PC-9 (cell line): ENCODE data around the gene THAP7. TPM values are rescaled to one million over a fixed set of nuclear protein-coding genes. Genes with fewer than 3 reads are reported as not detected.
A peak's percentile ranks its signal among the peaks of the same experiment; 100 is the strongest.

Experiments
- BruUV-seq: library from RNA; stranded (reverse); fragments of 400-500 nt; replicated peaks from 2 replicates; lab custom pipeline; 2021; lab: Mats Ljungman, UMichigan
- CTCF ChIA-PET: fragments of 300-600 bp; sonication (Branson Sonifier 250); formaldehyde crosslinking; loops from one replicate; lab custom pipeline; 2022; ENCODE audit warnings: antibody characterized with exemption; lab: Charles Lee
- POLR2A ChIA-PET: fragments of 300-600 bp; sonication (Branson Sonifier 250); formaldehyde crosslinking; loops from one replicate; lab custom pipeline; 2022; ENCODE audit warnings: antibody characterized with exemption; ENCODE audit not compliant: unreplicated experiment; lab: Charles Lee
- DNase-seq, 2 experiments: peaks; one replicate each; pipeline versions ENCODE4 v3.0.0 to v3.0.0-alpha.2; 2015 to 2022; ENCODE audit warnings: mixed read lengths in 1 of 2
- H2AFZ ChIP-seq: fragments of 200-600 bp; sonication (generic); 2 replicates; pipeline ENCODE4 v1.8.1; 2017; ENCODE audit warnings: antibody characterized with exemption
- H3F3A ChIP-seq: fragments of 200-600 bp; sonication (generic); 2 replicates; pipeline ENCODE4 v1.8.1; 2017; ENCODE audit warnings: antibody characterized with exemption, mild to moderate bottlenecking, low read depth; ENCODE audit not compliant: insufficient read depth
- H3K27ac ChIP-seq: fragments of 200-600 bp; sonication (generic); 2 replicates; pipeline ENCODE4 v1.6.1; 2016; ENCODE audit warnings: mixed run types
- H3K27me3 ChIP-seq: fragments of 200-600 bp; sonication (generic); 2 replicates; pipeline ENCODE4 v1.6.1; 2016; ENCODE audit warnings: low read depth, mixed run types; ENCODE audit not compliant: insufficient read depth
- H3K36me3 ChIP-seq: fragments of 200-600 bp; sonication (generic); 2 replicates; pipeline ENCODE4 v1.6.1; 2016; ENCODE audit warnings: low read depth, mixed run types
- H3K4me1 ChIP-seq: fragments of 200-600 bp; sonication (generic); replicated peaks from 2 replicates; pipeline ENCODE4 v1.6.1; 2016; ENCODE audit warnings: mixed run types; ENCODE audit not compliant: insufficient read depth
- H3K4me2 ChIP-seq: fragments of 200-600 bp; sonication (generic); 2 replicates; pipeline ENCODE4 v1.6.1; 2017; ENCODE audit warnings: mixed run types
- H3K4me3 ChIP-seq: fragments of 200-600 bp; sonication (generic); 2 replicates; pipeline ENCODE4 v1.6.1; 2016; ENCODE audit warnings: mixed run types
- H3K79me2 ChIP-seq: fragments of 200-600 bp; sonication (generic); 2 replicates; pipeline ENCODE4 v1.6.1; 2017; ENCODE audit warnings: low read depth, mixed run types
- H3K9me2 ChIP-seq: fragments of 200-600 bp; sonication (generic); 2 replicates; pipeline ENCODE4 v1.8.1; 2017; ENCODE audit warnings: mild to moderate bottlenecking; ENCODE audit not compliant: insufficient read depth
- H3K9me3 ChIP-seq: fragments of 200-600 bp; sonication (generic); 2 replicates; pipeline ENCODE4 v1.8.1; 2016; ENCODE audit warnings: low read depth; ENCODE audit not compliant: insufficient read depth
- H4K20me1 ChIP-seq: fragments of 200-600 bp; sonication (generic); 2 replicates; pipeline ENCODE4 v1.8.1; 2017; ENCODE audit not compliant: insufficient read depth
- EZH2 ChIP-seq: fragments of 200-600 bp; sonication (generic); IDR thresholded peaks from 2 replicates; pipeline ENCODE4 v1.8.0; 2017; ENCODE audit warnings: antibody characterized with exemption, low read depth
- intact Hi-C: fragments of 100-400 bp; cut with micrococcal nuclease; formaldehyde crosslinking; loops from one replicate; pipeline ENCODE4 v1.10.0; 2022; ENCODE audit not compliant: unreplicated experiment
- total RNA-seq: library from RNA; stranded (reverse); gene quantifications from 2 replicates; pipeline ENCODE4 v1.2.3, GENCODE V29; 2021
- TF ChIP-seq, protein P1 (sequence below): fragments of 200-600 bp; sonication (generic); conservative IDR thresholded peaks from 2 replicates; pipeline ENCODE4 v1.6.1; 2017; ENCODE audit warnings: mixed run types, antibody characterized with exemption, mild to moderate bottlenecking, moderate library complexity

Gene THAP7
- total RNA-seq, 1 experiment from 2014 or later: 17.0 TPM

DNA sequence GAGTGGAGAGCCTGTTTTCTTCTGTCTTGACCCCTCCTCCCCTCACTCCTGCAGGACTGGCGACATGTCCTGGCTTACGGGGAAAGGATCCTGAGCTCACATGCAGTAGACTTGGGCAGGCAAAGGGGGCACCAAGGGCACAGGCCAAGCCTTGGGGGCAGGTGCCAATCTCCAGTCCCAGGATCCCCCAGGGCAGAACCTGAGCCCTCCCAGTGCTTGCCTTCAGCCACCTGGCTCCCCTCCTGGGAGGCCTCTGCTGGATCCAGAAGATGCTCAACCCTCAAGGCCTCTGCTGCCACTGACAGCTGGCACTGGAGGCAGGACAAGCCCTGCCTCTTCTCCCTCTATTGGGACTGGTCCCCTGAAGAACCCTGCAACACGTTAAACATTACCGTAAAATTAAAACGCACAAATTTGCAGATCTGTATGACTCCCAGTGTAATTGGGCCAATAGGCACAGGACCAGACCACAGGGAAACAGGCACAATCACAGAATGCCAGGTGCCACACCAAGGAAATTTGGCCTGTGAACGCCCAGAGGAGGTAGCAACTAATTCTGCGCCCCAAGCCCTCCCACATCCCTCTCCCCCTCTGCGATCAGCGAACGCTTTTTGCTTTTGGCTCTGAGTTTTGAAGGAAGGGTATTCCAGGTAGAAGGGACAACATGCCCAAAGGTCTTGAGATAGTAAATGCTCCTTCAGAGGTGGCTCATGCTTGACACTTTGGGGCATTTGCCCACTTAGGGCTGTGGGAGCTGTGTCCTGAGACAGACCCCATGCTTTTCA is 20.8 kb downstream of the THAP7 start:
- H3K9me2 ChIP-seq: no peaks in the 10 kb centered on the region
- H3K79me2 ChIP-seq: no peaks in the 10 kb centered on the region
- H3F3A ChIP-seq: no peaks in the 10 kb centered on the region
- TF ChIP-seq, protein P1, sequence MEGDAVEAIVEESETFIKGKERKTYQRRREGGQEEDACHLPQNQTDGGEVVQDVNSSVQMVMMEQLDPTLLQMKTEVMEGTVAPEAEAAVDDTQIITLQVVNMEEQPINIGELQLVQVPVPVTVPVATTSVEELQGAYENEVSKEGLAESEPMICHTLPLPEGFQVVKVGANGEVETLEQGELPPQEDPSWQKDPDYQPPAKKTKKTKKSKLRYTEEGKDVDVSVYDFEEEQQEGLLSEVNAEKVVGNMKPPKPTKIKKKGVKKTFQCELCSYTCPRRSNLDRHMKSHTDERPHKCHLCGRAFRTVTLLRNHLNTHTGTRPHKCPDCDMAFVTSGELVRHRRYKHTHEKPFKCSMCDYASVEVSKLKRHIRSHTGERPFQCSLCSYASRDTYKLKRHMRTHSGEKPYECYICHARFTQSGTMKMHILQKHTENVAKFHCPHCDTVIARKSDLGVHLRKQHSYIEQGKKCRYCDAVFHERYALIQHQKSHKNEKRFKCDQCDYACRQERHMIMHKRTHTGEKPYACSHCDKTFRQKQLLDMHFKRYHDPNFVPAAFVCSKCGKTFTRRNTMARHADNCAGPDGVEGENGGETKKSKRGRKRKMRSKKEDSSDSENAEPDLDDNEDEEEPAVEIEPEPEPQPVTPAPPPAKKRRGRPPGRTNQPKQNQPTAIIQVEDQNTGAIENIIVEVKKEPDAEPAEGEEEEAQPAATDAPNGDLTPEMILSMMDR: no peak
- TF ChIP-seq EZH2: no peak
- peak overlapping the region; percentile 63 for H3K4me3 ChIP-seq
- no peaks in the 10 kb centered on the region for H3K27me3 ChIP-seq
- H3K27ac ChIP-seq: 0 out of 2 replicates have a peak overlapping the region, but pooled peaks have one; percentile 26
- intact Hi-C loops: no loop called here
- H3K36me3 ChIP-seq: no peaks in the 10 kb centered on the region
- H3K4me1 ChIP-seq: peaks cover 8% of the 10 kb centered on the region; the same call in 1 of the 2 replicates
- no peak for DNase-seq
- H4K20me1 ChIP-seq: no peaks in the 10 kb centered on the region
- H3K9me3 ChIP-seq: peaks cover 5% of the 10 kb centered on the region; the same call in 1 of the 2 replicates
- BruUV-seq: no TSS peak
- ChIA-PET POLR2A (no interaction called here), CTCF (no interaction called here)
- peak overlapping the region; percentile 88 for H3K4me2 ChIP-seq
- peak overlapping the region; percentile 89 for H2AFZ ChIP-seq

DNA sequence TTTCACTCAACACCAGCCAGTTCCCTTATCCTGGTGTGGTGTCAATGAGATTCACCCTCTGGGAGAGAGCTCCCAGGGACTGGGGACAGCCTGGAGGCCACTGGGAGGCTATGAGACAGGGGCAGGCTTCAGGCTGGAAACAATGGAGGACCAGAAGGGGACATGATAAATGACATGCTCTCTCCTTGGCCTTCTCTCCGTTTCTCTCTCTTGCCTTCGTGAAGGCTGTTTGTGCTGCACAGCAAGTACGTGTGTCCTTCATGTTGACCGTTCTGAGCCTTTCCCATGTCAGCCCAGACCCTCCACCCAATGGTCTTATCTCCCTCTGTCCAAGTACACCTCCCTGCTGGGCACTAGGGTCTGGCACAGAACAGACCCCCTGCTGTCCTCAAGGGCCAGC is 21.4 kb downstream of the THAP7 start:
- H3K9me3 ChIP-seq: peaks cover 5% of the 10 kb centered on the region; the same call in 1 of the 2 replicates
- BruUV-seq: no TSS peak
- ChIA-PET POLR2A (no interaction called here), CTCF (no interaction called here)
- intact Hi-C loops: no loop called here
- DNase-seq: no peak
- no peak overlapping the region for H2AFZ ChIP-seq
- no peaks in the 10 kb centered on the region for H3K36me3 ChIP-seq
- no peak for TF ChIP-seq EZH2
- TF ChIP-seq, protein P1: no peak
- H3K9me2 ChIP-seq: no peaks in the 10 kb centered on the region
- no peaks in the 10 kb centered on the region for H4K20me1 ChIP-seq
- H3K27ac ChIP-seq: no peak overlapping the region
- H3K27me3 ChIP-seq: no peaks in the 10 kb centered on the region
- H3K4me1 ChIP-seq: peaks cover 8% of the 10 kb centered on the region; the same call in 1 of the 2 replicates
- no peaks in the 10 kb centered on the region for H3K79me2 ChIP-seq
- no peak overlapping the region for H3K4me2 ChIP-seq
- H3F3A ChIP-seq: no peaks in the 10 kb centered on the region
- no peak overlapping the region for H3K4me3 ChIP-seq

DNA sequence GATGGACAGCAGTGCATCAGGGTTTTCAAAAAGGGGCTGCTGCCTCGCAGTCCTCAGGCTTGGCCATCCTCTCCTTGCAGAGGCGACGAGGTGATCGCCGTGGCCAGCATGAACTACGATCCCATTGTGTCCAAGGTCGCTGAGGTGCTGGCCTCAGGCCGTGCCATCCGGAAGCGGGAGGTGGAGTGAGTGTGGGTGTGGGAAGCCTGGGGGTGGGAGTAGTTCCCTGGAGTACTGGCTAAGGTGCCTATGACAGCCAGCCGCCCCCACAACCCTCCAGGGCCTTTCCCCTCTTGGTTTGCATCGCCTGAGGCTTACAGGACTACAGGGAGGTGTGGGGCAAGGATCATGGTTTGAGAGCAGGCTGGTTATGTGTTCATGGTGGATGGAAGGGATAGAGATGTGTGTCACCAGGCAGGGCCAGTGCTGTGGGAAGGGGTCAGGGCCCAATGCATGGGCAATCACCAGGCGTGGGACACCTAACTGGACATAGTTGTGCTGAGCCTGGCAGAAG is 21.9 kb downstream of the THAP7 start:
- CTCF ChIA-PET: no interaction called here
- H3K27ac ChIP-seq: no peak overlapping the region
- no peaks in the 10 kb centered on the region for H3K27me3 ChIP-seq
- POLR2A ChIA-PET: no interaction called here
- no peaks in the 10 kb centered on the region for H3K79me2 ChIP-seq
- H3K4me1 ChIP-seq: peaks cover 8% of the 10 kb centered on the region; the same call in 1 of the 2 replicates
- no peaks in the 10 kb centered on the region for H3F3A ChIP-seq
- no peak overlapping the region for H3K4me2 ChIP-seq
- H3K36me3 ChIP-seq: no peaks in the 10 kb centered on the region
- TF ChIP-seq, protein P1: no peak
- no peak for TF ChIP-seq EZH2
- BruUV-seq: no TSS peak
- H3K4me3 ChIP-seq: no peak overlapping the region
- DNase-seq: no peak
- no peak overlapping the region for H2AFZ ChIP-seq
- H3K9me2 ChIP-seq: no peaks in the 10 kb centered on the region
- intact Hi-C loops: no loop called here
- peaks cover 5% of the 10 kb centered on the region; the same call in 1 of the 2 replicates for H3K9me3 ChIP-seq
- no peaks in the 10 kb centered on the region for H4K20me1 ChIP-seq
